GM19468 (cell line): ENCODE data around the gene HTR6.

Experiments used
- ATAC-seq: cut with Tn5 transposase; IDR thresholded peaks from one replicate; pipeline ENCODE4 v1.9.1; 2021; ENCODE audit warnings: mild to moderate bottlenecking, moderate library complexity, moderate number of reproducible peaks; ENCODE audit not compliant: unreplicated experiment; ENCODE audit errors: extremely low read depth

HTR6 gene

DNA sequence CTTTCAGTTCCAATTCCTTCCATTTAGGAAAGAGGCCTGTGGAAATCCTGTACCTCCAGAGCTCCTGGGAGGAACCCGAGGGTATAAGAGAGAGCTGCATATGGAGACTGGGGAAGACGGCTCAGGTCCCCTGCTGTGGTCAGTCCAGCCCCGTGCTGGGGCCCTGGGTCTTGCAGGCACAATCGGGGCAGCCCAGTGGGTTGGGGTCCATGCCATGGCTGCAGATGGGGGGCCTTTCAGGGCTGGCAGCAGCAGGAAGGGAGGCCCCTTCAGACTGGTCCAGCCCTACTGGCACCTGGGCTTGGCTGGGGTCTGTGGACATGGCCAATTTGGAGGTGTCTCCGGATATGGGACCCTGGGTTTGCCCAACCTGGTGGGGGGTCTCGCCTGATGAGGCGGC is 18.2 kb downstream of the HTR6 start:
- ATAC-seq: no peak

DNA sequence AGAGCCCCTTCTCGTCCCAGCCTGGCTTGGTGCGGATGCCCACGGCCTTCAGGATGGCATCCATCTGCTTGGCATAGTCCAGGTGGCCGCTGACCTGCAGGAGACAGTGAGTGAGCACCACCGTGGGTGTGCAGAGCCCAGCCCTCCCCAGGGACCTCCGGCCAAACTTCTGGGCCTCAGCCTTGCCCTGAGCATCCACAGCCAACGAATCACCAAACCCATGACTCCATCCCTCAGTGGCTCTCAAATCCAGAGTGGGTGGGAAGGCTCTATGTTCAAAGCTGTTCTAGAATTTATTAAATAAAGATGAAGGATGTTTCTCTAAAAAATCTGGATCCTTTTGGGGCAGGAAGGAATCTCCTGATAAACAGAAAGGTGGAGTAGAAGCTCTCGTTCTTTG is 18.7 kb downstream of the HTR6 start:
- ATAC-seq: no peak

DNA sequence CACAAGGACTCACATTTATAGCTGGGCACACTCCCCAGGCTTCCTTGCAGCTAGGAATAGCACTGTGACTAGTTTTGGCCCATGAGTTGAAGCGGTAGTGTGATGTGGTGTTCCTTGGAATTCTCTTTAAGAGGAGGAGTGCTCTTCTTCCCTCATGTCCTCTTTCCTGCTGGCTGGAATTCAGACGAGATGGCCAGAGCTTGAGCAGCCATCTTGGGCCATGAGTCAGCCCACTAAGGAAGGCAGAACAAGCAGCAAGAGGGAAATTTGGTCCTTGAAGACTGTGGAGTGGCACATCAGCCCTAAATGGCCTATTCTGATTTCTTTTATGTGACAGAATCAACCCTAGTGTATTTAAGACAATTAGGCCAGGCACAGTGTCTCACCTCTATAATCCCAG is 20.0 kb downstream of the HTR6 start:
- ATAC-seq: no peak

DNA sequence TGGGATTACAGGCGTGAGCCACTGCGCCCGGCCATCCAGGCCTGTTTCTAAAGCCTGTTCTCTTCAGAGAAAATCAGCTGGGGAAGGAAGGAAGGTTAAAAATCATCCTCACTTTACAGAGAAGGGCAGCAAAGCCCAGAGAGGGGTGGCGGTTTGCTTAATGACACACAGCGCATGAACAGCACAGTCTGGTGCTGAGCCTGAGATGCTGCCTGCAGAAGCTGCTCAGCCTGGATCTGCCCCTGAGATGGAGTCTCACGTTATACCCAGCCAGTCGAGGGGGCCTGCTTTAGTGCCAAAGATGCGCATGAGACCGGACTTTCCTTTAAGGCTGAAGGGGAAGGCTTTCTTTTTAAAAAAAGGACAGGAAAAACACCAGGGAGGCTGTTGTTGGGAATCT is 21.3 kb downstream of the HTR6 start:
- no peak for ATAC-seq

DNA sequence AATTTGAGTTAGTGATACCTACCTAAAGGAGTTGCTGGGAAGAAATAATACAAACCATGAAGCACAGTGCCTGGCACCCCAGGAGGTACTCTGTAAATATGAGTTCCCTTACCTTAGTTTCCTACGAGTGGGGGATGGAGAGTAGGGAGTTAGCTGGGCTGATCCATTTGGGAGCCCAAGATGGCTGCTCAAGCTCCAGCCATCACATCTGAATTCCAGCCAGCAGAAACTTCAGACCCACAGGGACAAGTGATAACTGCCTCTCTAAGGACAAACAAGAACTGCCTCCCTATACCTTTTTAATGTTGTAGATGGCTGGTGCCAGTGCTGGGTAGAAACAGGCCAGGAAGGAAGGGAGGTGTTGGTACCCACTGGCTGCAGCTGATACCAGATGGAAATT is 22.7 kb downstream of the HTR6 start:
- ATAC-seq: no peak

DNA sequence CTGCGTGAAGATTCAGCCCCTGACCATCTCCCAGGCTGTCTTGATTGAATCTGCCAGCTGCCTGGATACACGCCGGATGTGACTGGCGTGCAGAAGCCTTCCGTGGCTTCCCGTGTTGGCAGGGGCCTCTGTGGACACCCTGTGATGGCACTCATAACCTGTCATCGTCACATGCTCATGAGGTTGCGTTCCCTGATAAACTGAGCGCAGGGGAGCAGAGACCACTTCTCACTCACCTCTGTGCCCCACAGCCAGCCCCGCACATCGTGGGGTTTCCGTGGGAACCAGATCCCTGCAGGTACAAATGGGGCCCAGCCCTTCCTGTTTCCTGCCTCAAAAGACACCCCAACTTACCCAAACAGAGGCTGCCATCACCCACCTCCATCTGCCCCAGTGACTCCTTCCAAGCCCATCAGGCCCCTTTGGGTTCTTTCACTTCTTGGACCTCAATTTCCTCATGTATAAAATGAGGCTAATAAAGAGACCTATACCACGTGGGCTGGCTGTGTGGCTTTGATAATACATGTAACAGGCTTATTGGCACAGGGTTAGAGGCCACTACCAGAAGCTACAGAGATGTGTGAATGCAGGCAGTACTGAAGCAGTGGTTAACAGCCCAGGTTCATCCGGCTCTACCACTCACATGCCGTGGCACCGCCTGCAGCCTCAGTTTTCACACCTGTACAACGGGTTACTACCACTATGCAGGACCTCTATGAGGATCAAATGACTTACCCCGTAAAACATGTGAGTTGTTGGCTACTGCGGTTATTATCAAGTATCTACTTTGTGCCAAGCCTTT is 23.6 kb downstream of the HTR6 start:
- no peak for ATAC-seq

DNA sequence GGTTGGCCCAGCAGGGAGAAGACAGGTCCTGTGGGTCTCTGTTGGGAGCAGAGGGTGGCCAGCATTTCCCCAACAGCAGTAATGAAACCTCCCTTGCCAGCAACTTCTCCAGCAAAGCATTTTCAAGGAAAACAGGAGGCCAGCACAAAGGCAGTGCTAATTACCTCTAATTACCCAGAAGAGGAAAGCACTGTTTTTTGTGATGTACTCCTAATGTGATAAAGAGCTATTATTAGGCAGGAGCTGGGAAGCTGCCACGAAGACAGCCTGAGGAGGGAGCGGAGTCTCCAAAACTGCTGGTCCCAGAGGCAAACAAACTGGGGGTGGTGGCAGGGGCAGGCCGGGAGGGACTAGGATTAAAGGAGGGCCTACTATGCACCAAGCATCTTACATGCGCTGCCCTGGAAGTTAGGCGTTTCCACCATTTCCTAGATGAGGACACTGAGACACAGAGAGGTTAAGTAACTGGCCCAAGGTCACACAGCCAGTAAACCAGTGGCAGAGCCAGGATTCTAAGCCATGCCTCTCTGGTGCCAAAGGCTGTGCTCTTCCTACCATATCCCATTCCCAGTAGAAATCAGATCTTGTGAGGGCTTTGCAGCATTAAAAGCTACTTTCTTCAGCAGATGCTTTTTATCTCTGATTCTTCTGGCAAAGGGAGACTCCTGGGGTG is 24.5 kb downstream of the HTR6 start:
- ATAC-seq: no peak

DNA sequence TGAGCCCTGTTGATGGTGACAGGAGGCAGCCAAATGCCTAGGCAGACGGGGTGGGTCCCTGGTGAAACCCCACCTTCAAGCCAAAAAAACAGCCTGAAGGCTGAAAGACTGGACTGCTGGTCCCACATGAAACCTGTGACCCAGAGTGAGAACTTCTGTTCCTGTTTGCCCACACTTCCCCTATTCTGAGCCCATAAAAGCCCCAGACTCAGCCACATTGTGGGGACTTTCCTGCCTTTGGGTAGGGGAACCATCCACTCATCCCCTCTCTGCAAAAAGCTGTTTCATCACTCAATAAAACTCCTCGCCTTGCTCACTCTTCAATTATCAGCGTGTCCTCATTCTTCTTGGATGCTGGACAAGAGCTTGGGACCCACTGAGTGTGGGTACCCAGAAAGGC is 25.2 kb downstream of the HTR6 start:
- no peak for ATAC-seq

DNA sequence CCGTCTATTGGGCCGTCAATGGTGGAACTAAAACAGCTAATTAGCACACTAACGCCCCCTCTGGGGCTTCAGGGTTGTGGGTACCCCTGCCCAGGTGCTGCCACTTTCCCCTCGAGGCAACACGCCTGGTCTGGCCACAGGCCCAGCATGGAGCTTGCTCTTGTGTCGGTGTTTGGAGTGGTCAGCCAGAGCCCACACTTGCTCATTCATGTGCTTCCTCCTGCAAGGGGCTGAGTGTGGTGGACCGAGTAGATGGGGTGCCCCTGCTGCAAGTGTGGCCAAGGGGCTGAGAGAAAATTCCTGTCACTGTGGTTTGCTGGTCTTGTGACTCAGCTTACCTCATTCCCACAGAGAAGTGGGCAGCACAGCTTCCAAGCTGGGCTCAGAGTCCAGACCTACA is 25.7 kb downstream of the HTR6 start:
- ATAC-seq: no peak

DNA sequence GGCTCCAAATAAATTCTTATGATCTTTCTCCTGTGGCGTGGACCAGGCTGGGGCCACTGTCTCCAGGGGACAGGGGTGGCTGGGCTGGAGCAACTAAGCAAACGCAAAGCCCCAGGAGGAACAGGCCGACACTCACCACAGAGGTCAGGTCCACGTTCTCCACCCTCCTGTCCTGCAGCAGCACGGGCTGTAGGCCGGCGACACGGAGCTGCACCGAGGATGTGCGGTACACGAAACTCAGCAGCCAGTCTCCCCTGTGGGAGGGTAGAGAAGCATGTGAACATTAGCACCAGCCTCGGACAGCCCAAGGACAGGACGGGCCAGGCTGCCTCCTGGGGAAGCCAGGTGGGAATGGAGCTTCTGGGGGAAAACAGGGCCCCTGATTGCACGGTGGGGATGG is 29.6 kb downstream of the HTR6 start:
- ATAC-seq: no peak

DNA sequence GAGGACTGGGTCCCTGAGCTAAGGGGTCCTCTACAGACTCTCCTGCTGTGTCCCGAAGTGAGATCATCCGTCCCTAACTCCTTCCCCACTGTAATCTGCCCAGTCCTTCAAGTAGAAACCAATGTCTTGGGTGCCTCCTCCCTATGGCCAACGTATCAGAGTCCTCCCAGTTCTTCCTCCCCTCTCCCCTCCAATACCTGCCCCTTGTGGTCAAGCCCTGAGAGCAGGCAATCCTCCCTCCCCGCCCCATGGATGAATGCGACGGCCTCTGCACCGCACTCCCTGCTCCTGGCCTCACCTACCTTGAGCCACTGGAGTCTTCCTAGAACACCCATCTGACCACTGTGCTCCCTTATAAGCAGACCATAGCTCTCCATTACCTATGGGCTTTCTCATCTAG is 31.1 kb downstream of the HTR6 start:
- ATAC-seq: no peak

DNA sequence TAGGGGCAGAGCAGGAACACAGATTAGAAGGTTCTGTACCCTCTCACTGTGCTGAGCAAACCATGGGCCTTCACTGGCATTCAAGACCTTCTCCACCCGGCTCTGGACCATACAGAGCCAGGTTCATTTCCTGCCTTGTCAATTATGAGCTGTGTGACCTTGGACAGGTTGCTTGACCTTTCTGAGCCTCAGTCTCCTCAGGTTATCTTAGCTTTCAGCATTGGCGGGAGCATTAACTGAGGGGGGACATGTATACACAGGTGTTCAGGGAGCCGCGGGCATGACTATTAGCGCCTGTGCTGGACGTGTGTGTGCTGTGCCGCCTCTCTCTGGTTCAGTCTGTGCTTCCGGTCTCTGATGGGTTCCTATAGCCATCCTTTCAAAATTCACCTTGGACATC is 32.1 kb downstream of the HTR6 start:
- ATAC-seq: no peak

DNA sequence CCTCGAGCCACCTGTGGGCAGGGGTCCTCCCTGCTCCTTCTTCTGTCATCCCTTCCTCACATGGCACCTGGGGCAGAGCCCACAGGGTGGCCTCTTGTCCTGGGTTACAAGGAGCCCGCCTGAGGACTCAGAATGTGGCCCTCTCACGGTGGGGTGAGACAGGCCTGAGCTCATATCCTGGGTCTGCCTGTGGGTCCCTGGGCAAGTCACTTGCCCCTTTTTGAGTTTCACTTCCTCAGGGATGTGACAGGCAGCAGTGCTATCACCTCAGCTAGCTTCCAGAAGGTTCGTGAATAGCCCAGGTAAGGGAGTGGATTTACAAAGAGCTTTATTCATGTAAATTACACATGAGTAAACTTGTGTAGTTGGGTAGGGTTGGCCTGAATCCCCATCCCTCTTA is 33.5 kb downstream of the HTR6 start:
- ATAC-seq: no peak

DNA sequence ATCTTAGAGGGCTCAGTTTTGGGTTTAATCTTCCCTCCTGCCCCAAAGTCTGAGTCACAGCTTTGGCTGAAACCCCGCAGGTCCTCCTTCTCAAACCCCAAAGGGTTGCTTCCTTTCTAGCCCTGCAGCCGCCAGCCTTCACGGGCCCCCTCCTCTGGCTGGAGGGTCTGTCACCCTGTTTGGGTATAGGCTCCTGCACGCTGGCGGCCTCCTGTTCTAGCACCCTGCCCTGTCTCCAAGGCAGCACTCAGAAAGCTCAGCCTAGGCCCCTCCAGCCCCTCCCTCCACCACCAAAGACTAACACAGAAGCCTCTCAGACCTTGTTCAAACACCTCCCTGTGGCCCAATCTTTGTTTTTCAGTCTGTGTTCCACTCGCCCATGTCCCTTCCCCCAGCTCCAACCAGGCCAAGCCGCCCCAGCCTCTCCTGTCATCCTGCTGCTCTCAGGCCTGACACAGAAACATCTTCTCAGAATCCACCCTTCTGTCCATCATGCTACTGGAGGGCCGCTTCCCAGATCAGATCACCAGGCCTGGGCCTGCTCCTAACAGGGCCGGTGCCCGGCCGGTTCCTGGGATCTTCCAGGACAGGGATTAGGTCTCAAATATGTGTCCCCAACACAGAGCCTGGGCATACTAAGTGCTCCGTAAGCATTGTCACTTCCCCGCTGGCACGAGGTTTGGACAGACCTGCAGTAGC is 35.6 kb downstream of the HTR6 start:
- no peak for ATAC-seq

DNA sequence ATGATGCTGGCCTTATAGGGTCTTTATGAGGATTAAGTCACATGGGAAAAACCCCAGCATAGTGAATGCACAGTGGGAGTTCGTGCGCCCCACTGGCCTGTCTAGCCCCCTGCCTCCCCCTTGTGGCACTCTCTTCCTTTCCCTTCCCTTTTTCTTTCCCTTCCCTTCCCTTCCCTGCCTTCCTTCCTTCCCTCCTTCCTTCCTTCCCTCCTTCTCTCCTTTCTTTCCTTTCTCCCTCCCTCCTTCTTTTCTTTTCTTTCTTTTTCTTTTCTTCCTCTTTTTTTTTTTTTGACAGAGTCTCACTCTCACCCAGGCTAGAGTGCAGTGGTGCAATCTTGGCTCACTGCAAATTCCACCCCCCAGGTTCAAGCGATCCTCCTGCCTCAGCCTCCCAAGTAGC is 38.6 kb downstream of the HTR6 start:
- ATAC-seq: no peak

DNA sequence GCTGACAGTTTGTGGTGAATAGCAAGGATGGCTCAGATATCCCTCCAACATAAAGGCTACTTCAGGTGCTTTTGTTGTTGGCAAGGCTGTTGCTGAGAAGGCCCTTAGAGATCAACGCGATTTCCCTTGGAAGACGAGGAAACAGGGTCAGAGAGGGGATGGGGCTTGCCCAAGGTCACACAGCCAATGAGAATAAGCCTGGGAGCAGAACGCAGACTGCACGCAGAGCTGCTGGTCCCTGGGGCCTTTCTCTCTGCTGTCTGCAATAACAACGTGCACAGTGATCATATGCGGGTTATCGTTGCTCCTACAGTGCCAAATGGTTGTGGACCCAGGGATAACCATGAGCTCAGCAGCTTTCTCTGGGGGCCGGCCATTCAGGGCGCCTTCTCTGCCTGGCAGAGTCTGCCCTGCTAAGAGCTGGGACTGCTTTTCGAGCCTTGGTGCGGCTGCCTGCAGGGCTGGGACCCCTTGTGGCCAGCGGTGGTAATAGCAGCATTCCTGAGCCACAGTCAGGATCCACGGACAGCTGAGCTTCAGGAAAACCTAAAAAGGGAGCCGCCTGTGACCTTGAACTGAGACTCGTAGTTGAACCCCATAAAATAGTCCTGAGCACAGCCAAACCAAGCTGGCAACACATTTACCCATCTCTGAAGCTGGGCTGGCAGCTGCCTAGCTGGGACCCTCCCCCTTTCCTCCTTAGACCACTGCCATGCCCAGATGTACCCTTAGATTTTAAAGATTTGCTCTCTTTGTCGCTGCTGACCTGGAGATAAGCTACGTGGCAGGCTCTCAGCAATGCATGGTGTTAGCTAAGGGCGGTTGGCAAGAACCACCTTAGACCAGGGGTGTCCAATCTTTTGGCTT is 39.8 kb downstream of the HTR6 start:
- ATAC-seq: no peak

DNA sequence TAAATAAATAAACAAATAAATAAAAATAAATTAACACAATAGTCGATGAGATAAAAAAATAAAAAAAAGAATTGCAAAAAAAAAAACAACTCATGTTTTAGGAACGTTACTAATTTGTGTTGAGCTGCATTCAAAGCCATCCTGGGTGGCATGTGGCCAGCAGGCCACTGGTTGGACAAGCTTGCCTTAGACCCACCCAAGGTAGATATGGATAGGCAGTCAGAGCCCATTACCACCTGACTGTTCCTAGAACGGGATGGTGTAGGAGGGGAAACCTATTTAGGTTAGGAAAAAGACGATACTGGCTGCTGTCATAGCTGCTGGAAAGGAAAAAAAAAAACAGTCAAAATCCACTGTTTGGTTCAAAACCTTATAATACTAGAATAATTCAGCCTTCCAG is 40.8 kb downstream of the HTR6 start:
- no peak for ATAC-seq

DNA sequence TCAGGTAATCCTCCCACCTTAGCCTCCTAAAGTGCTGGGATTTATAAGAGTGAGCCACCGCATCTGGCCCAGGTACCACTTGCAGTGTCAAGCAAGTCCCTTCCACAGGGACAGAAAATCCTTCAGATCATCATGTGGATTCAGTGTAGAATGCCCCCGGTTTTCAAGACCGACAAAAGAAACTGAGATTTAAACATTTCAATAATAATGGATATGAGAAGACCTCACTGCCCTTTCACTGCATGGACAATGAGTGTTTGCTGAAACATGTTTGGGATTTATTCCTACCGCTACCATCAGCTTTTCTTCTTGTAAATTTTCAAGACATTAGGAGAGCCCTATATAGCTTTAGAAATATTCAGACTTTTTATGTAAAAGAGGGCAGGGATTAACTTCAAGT is 41.5 kb downstream of the HTR6 start:
- ATAC-seq: no peak

DNA sequence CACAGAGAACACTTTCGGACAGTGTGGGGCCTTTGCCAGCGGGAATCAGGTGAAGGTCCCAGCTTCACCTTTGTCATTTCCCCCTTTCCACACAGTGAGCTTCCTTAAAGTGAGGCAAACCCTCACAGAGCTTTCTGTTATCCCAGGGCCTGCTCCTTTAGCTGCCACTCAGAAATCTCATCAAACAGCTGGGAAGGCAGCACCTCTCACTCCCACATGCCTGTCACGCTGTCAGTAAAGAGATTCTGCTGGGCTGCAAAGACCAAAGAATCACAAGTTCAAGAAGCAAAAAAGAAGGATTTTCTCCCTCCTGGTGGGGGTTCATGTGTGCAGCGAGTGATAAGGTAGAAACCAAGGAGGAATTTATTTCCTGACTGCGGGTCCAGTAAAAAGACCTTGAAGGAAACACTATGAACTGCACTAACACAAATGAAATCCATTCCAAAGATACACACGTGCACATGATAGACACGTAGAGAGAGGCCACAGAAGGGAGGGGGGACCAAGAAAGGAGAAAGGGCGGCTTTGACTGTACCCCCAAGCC is 44.0 kb downstream of the HTR6 start:
- no peak for ATAC-seq

DNA sequence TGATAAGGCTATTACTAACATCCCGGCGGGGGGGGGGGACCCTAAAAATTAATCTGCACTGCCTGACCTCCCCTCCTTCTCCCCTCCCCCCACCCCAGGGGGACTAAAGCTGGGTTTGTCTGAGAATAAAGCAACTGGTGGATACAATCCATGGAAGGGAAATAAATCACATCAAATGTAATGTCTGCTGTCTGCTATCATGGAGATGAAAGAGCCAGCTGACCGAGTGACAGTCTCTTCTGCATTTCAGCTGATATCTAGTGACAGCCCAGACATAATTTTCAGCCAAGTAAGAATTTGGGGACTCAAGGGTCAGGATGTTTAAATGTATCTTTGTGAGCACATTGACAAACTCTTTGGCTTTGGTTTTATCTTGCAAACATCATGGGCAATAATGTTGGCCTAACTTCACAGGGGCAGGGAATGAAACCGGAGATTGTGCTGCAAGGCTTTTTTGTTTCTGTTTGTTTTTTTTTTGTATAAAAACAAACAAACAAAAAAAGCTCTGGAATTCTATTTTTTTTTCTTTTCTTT is 44.7 kb downstream of the HTR6 start:
- ATAC-seq: no peak
